Measurements from ENCODE around the gene USP19.
A peak's percentile ranks its signal among the peaks of the same experiment; 100 is the strongest.

USP19 gene

GRCh38 chr3:49158103-49158709, 37.6 kb upstream of the USP19 start:
- no peak overlapping the region for H3K4me3 ChIP-seq (ENCODE audit: low read depth in 1 of 2, low read length in 1 of 2)
- peaks cover 5 to 11% of the 10 kb centered on the region in 2 experiments for H3K4me1 ChIP-seq (ENCODE audit: control insufficient read depth in 1 of 2, insufficient read depth in 1 of 2, low read depth in 1 of 2, low read length in 1 of 2)
- TF ChIP-seq CTCF (IDR thresholded peaks at IDR 0.05), result peak; percentile 34
- H3K36me3 ChIP-seq, result peaks cover 15% of the 10 kb centered on the region
- no peaks in the 10 kb centered on the region for H3K27me3 ChIP-seq
- H3K9me3 ChIP-seq, result no peaks in the 10 kb centered on the region
- H3K27ac ChIP-seq, result no peak overlapping the region

GRCh38 chr3:49157289-49157688, 36.7 kb upstream of the USP19 start:
- TF ChIP-seq CTCF (IDR thresholded peaks at IDR 0.05), result no peak
- no peak overlapping the region for H3K27ac ChIP-seq
- no peaks in the 10 kb centered on the region for H3K9me3 ChIP-seq
- no peaks in the 10 kb centered on the region for H3K27me3 ChIP-seq
- peaks cover 5% of the 10 kb centered on the region in 2 experiments for H3K4me1 ChIP-seq (ENCODE audit: control insufficient read depth in 1 of 2, insufficient read depth in 1 of 2, low read depth in 1 of 2, low read length in 1 of 2)
- H3K36me3 ChIP-seq, result peaks cover 8% of the 10 kb centered on the region
- H3K4me3 ChIP-seq (ENCODE audit: low read depth in 1 of 2, low read length in 1 of 2), result no peak overlapping the region

GRCh38 chr3:49153349-49153912, 32.8 kb upstream of the USP19 start:
- Histone ChIP-seq H3K4me3 (ENCODE audit: low read depth in 1 of 2, low read length in 1 of 2) (no peak overlapping the region), H3K9me3 (no peaks in the 10 kb centered on the region), H3K27ac (no peak overlapping the region), H3K36me3 (no peaks in the 10 kb centered on the region), H3K4me1 (ENCODE audit: control insufficient read depth in 1 of 2, insufficient read depth in 1 of 2, low read depth in 1 of 2, low read length in 1 of 2) (no peaks in the 10 kb centered on the region), H3K27me3 (no peaks in the 10 kb centered on the region)
- no peak for TF ChIP-seq CTCF (IDR thresholded peaks at IDR 0.05)

- Histone ChIP-seq H3K9me3 (no peaks in the 10 kb centered on the region), H3K36me3 (no peaks in the 10 kb centered on the region)
- no peak for TF ChIP-seq CTCF (IDR thresholded peaks at IDR 0.05)
These were observed 31.0 kb upstream of the USP19 start for GRCh38 chr3:49151610-49152009.

GRCh38 chr3:49148159-49148558, 27.5 kb upstream of the USP19 start:
- no peaks in the 10 kb centered on the region for H3K4me1 ChIP-seq (ENCODE audit: control insufficient read depth in 1 of 2, insufficient read depth in 1 of 2, low read depth in 1 of 2, low read length in 1 of 2)
- no peak for TF ChIP-seq CTCF (IDR thresholded peaks at IDR 0.05)

More at GRCh38 chr3:49151610-49152009, 31.0 kb upstream of the USP19 start:
- no peaks in the 10 kb centered on the region for H3K27me3 ChIP-seq
- H3K4me1 ChIP-seq (ENCODE audit: control insufficient read depth in 1 of 2, insufficient read depth in 1 of 2, low read depth in 1 of 2, low read length in 1 of 2), result no peaks in the 10 kb centered on the region
- no peak overlapping the region for H3K27ac ChIP-seq
- H3K4me3 ChIP-seq (ENCODE audit: low read depth in 1 of 2, low read length in 1 of 2), result no peak overlapping the region

More at GRCh38 chr3:49148159-49148558, 27.5 kb upstream of the USP19 start:
- Histone ChIP-seq H3K4me3 (ENCODE audit: low read depth in 1 of 2, low read length in 1 of 2) (no peak overlapping the region), H3K27ac (no peak overlapping the region), H3K27me3 (no peaks in the 10 kb centered on the region), H3K9me3 (no peaks in the 10 kb centered on the region), H3K36me3 (no peaks in the 10 kb centered on the region)
